ENCODE measurements around the gene KRT72. TPM values are rescaled to one million over a fixed set of nuclear protein-coding genes. Genes with fewer than 3 reads are reported as not detected.

Gene KRT72
- polyA plus RNA-seq, 3 donors from 2014 or later: 0.34 to 0.93 TPM; not detected in 1

GRCh38 chr12:52627395-52628110 is 26.3 kb upstream of the KRT72 start:
- H3K9me3 Mint-ChIP-seq: peaks cover 0 to 5% (median 0%) of the 10 kb centered on the region in 6 donors
- DNase-seq: no peak
- H3K4me3 Mint-ChIP-seq: peak overlapping the region in 3 of 5 donors; percentile 7 to 73 (median 65)
- peak overlapping the region in 5 of 6 donors; percentile 8 to 91 (median 48) for H3K27ac Mint-ChIP-seq
- H3K27me3 Mint-ChIP-seq (ENCODE audit: low read depth in 3 of 3): no peaks in the 10 kb centered on the region
- H3K4me1 Mint-ChIP-seq: peaks cover 56 to 74% of the 10 kb centered on the region in 2 donors
- peaks cover 0 to 7% (median 4%) of the 10 kb centered on the region in 3 donors for H3K36me3 Mint-ChIP-seq

- Mint-ChIP-seq H3K27ac (peak overlapping the region in 3 of 6 donors; percentile 16 to 52 (median 31)), H3K4me3 (no peak overlapping the region), H3K4me1 (peaks cover 32 to 37% of the 10 kb centered on the region in 2 donors), H3K9me3 (peaks cover 0 to 5% (median 0%) of the 10 kb centered on the region in 6 donors), H3K27me3 (ENCODE audit: low read depth in 3 of 3) (peaks cover 0 to 4% (median 0%) of the 10 kb centered on the region in 3 donors), H3K36me3 (peaks cover 0 to 16% (median 9%) of the 10 kb centered on the region in 3 donors)
- no peak for DNase-seq
Observed at GRCh38 chr12:52622349-52622748, 21.1 kb upstream of the KRT72 start.

- Mint-ChIP-seq H3K4me1 (peaks cover 24 to 29% of the 10 kb centered on the region in 2 donors), H3K27ac (peak overlapping the region in 1 of 6 donors; percentile 82), H3K27me3 (ENCODE audit: low read depth in 3 of 3) (peaks cover 0 to 8% (median 0%) of the 10 kb centered on the region in 3 donors), H3K4me3 (no peak overlapping the region), H3K36me3 (peaks cover 0 to 16% (median 9%) of the 10 kb centered on the region in 3 donors), H3K9me3 (peaks cover 0 to 5% (median 0%) of the 10 kb centered on the region in 6 donors)
- DNase-seq: no peak
Observed at GRCh38 chr12:52618866-52619265, 17.6 kb upstream of the KRT72 start.

- no peak for DNase-seq
- Mint-ChIP-seq H3K27me3 (ENCODE audit: low read depth in 3 of 3) (peaks cover 0 to 8% (median 0%) of the 10 kb centered on the region in 3 donors), H3K36me3 (peaks cover 0 to 15% (median 9%) of the 10 kb centered on the region in 3 donors), H3K9me3 (peaks cover 0 to 5% (median 0%) of the 10 kb centered on the region in 6 donors), H3K27ac (peak within 1 kb of the TSS in 4 of 6 donors; percentile 20 to 82 (median 45)), H3K4me1 (peaks cover 24 to 29% of the 10 kb centered on the region in 2 donors), H3K4me3 (no peak within 1 kb of the TSS)
Observed at GRCh38 chr12:52618216-52618615, 17.0 kb upstream of the KRT72 start, which contains the start of gene KRT73. Gene KRT73, minus strand, starts transcription at chr12:52618559. Its CDS starts 35 bp downstream, at chr12:52618524.

GRCh38 chr12:52617403-52617785 is 16.1 kb upstream of the KRT72 start:
- Mint-ChIP-seq H3K27me3 (ENCODE audit: low read depth in 3 of 3) (peaks cover 0 to 8% (median 0%) of the 10 kb centered on the region in 3 donors), H3K9me3 (no peaks in the 10 kb centered on the region), H3K36me3 (peaks cover 0 to 9% (median 4%) of the 10 kb centered on the region in 3 donors), H3K27ac (peak overlapping the region in 1 of 6 donors; percentile 24), H3K4me1 (peaks cover 23 to 25% of the 10 kb centered on the region in 2 donors), H3K4me3 (no peak overlapping the region)
- no peak for DNase-seq

GRCh38 chr12:52616680-52617402 is 15.6 kb upstream of the KRT72 start:
- Mint-ChIP-seq H3K36me3 (peaks cover 0 to 9% (median 4%) of the 10 kb centered on the region in 3 donors), H3K27me3 (ENCODE audit: low read depth in 3 of 3) (peaks cover 0 to 8% (median 0%) of the 10 kb centered on the region in 3 donors), H3K4me3 (no peak overlapping the region), H3K9me3 (no peaks in the 10 kb centered on the region), H3K27ac (peak overlapping the region in 4 of 6 donors; percentile 4 to 47 (median 28)), H3K4me1 (peaks cover 25 to 27% of the 10 kb centered on the region in 2 donors)
- DNase-seq: no peak

GRCh38 chr12:52615912-52616311 is 14.6 kb upstream of the KRT72 start:
- Mint-ChIP-seq H3K27me3 (ENCODE audit: low read depth in 3 of 3) (peaks cover 0 to 8% (median 0%) of the 10 kb centered on the region in 3 donors), H3K4me1 (peaks cover 23 to 32% of the 10 kb centered on the region in 2 donors), H3K27ac (peak overlapping the region in 5 of 6 donors; percentile 4 to 71 (median 47)), H3K4me3 (no peak overlapping the region), H3K36me3 (peaks cover 0 to 13% (median 4%) of the 10 kb centered on the region in 3 donors), H3K9me3 (no peaks in the 10 kb centered on the region)
- no peak for DNase-seq

GRCh38 chr12:52615208-52615868 is 14.1 kb upstream of the KRT72 start:
- DNase-seq: no peak
- Mint-ChIP-seq H3K27ac (peak overlapping the region; percentile 4 to 59 (median 40)), H3K4me3 (no peak overlapping the region), H3K9me3 (no peaks in the 10 kb centered on the region), H3K27me3 (ENCODE audit: low read depth in 3 of 3) (peaks cover 0 to 5% (median 0%) of the 10 kb centered on the region in 3 donors), H3K4me1 (peaks cover 24 to 32% of the 10 kb centered on the region in 2 donors), H3K36me3 (peaks cover 0 to 9% (median 0%) of the 10 kb centered on the region in 3 donors)

- Mint-ChIP-seq H3K4me1 (peaks cover 29 to 39% of the 10 kb centered on the region in 2 donors), H3K27me3 (ENCODE audit: low read depth in 3 of 3) (peaks cover 0 to 5% (median 0%) of the 10 kb centered on the region in 3 donors), H3K9me3 (no peaks in the 10 kb centered on the region), H3K4me3 (no peak overlapping the region), H3K36me3 (peaks cover 0 to 9% (median 0%) of the 10 kb centered on the region in 3 donors), H3K27ac (peak overlapping the region in 4 of 6 donors; percentile 24 to 84 (median 75))
- DNase-seq: no peak
Observed at GRCh38 chr12:52614381-52615207, 13.3 kb upstream of the KRT72 start.

GRCh38 chr12:52613384-52614030 is 12.2 kb upstream of the KRT72 start:
- Mint-ChIP-seq H3K4me3 (no peak overlapping the region), H3K27me3 (ENCODE audit: low read depth in 3 of 3) (peaks cover 0 to 5% (median 0%) of the 10 kb centered on the region in 3 donors), H3K36me3 (peaks cover 0 to 5% (median 0%) of the 10 kb centered on the region in 3 donors), H3K4me1 (peaks cover 38 to 50% of the 10 kb centered on the region in 2 donors), H3K27ac (peak overlapping the region in 5 of 6 donors; percentile 14 to 84 (median 75)), H3K9me3 (no peaks in the 10 kb centered on the region)
- DNase-seq: no peak

GRCh38 chr12:52612431-52613383 is 11.4 kb upstream of the KRT72 start:
- Mint-ChIP-seq H3K36me3 (peaks cover 2 to 5% (median 2%) of the 10 kb centered on the region in 3 donors), H3K27ac (peak overlapping the region; percentile 3 to 84 (median 60)), H3K27me3 (ENCODE audit: low read depth in 3 of 3) (peaks cover 0 to 5% (median 0%) of the 10 kb centered on the region in 3 donors), H3K4me1 (peaks cover 40 to 53% of the 10 kb centered on the region in 2 donors), H3K4me3 (no peak overlapping the region), H3K9me3 (no peaks in the 10 kb centered on the region)
- no peak for DNase-seq

All from immature natural killer cell (primary cell).